ENCODE data around the gene PTPRT. TPM values are rescaled to one million over a fixed set of nuclear protein-coding genes. Genes with fewer than 3 reads are reported as not detected.

PTPRT gene
- total RNA-seq, 1 experiment from 2014 or later: not detected

DNA sequence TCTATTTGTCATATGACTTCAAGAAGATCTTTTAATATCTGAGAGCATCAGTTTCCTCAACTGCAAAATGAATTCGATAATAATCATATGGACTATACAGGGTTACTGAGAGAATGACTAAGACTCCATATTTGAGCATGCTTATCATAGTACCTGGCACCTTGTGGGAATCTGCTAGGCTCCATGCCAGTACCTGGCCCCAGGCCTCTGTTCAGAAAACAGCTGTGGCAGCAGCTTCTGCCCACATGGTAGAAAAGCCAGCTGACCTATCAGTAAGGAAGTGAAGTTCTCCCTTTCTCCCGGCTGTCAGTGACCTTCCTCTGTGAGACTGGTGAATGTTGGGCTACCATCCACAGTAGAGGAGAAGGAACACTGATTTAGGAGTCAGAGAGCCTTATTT is 996.6 kb downstream of the PTPRT start:
- TF ChIP-seq FOSL1 (IDR thresholded peaks at IDR 0.05; ENCODE audit: low read depth): no peak
- TF ChIP-seq YY1 (IDR thresholded peaks at IDR 0.05; ENCODE audit: extremely low read depth, insufficient replicate concordance, low read depth, low read length): no peak
- no peak for TF ChIP-seq POLR2A (IDR thresholded peaks at IDR 0.05; ENCODE audit: borderline replicate concordance, extremely low read depth, insufficient read depth, insufficient read length)
- TF ChIP-seq MAX (IDR thresholded peaks at IDR 0.05): no peak
- TF ChIP-seq, protein P1, sequence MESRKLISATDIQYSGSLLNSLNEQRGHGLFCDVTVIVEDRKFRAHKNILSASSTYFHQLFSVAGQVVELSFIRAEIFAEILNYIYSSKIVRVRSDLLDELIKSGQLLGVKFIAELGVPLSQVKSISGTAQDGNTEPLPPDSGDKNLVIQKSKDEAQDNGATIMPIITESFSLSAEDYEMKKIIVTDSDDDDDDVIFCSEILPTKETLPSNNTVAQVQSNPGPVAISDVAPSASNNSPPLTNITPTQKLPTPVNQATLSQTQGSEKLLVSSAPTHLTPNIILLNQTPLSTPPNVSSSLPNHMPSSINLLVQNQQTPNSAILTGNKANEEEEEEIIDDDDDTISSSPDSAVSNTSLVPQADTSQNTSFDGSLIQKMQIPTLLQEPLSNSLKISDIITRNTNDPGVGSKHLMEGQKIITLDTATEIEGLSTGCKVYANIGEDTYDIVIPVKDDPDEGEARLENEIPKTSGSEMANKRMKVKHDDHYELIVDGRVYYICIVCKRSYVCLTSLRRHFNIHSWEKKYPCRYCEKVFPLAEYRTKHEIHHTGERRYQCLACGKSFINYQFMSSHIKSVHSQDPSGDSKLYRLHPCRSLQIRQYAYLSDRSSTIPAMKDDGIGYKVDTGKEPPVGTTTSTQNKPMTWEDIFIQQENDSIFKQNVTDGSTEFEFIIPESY (IDR thresholded peaks at IDR 0.05; ENCODE audit: extremely low read depth, insufficient replicate concordance, low read length): no peak
- no peak for TF ChIP-seq JUND (IDR thresholded peaks at IDR 0.05)
- TF ChIP-seq CBX3 (IDR thresholded peaks at IDR 0.05; ENCODE audit: low read depth): no peak
- TF ChIP-seq CEBPB (IDR thresholded peaks at IDR 0.05; ENCODE audit: low read depth): no peak
- TF ChIP-seq RAD21 (IDR thresholded peaks at IDR 0.05; ENCODE audit: low read depth): no peak
- TF ChIP-seq EZH2 (IDR thresholded peaks at IDR 0.05): no peak
- TF ChIP-seq TCF7L2 (IDR thresholded peaks at IDR 0.05; ENCODE audit: borderline replicate concordance, extremely low read depth, insufficient read depth, insufficient read length): no peak
- no peak for TF ChIP-seq POLR2AphosphoS5 (IDR thresholded peaks at IDR 0.05; ENCODE audit: low read depth, low read length)
- TF ChIP-seq ZFX (IDR thresholded peaks at IDR 0.05): no peak
- no peak for TF ChIP-seq SRF (IDR thresholded peaks at IDR 0.05; ENCODE audit: low read depth)
- TF ChIP-seq, protein P2, sequence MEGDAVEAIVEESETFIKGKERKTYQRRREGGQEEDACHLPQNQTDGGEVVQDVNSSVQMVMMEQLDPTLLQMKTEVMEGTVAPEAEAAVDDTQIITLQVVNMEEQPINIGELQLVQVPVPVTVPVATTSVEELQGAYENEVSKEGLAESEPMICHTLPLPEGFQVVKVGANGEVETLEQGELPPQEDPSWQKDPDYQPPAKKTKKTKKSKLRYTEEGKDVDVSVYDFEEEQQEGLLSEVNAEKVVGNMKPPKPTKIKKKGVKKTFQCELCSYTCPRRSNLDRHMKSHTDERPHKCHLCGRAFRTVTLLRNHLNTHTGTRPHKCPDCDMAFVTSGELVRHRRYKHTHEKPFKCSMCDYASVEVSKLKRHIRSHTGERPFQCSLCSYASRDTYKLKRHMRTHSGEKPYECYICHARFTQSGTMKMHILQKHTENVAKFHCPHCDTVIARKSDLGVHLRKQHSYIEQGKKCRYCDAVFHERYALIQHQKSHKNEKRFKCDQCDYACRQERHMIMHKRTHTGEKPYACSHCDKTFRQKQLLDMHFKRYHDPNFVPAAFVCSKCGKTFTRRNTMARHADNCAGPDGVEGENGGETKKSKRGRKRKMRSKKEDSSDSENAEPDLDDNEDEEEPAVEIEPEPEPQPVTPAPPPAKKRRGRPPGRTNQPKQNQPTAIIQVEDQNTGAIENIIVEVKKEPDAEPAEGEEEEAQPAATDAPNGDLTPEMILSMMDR (IDR thresholded peaks at IDR 0.05 in 2 of 3, conservative IDR thresholded peaks at IDR 0.05 in 1 of 3; ENCODE audit: borderline replicate concordance in 1 of 3, insufficient read depth in 1 of 3, low read depth in 2 of 3, low read length in 2 of 3): no peak
- TF ChIP-seq EGR1 (IDR thresholded peaks at IDR 0.05; ENCODE audit: low read depth): no peak
- TF ChIP-seq ZNF274 (IDR thresholded peaks at IDR 0.05; ENCODE audit: low read depth, low read length): no peak
- TF ChIP-seq ATF3 (IDR thresholded peaks at IDR 0.05): no peak
- Histone ChIP-seq H3K9me2 (ENCODE audit: insufficient read depth) (no peaks in the 10 kb centered on the region), H3K36me3 (ENCODE audit: control insufficient read depth in 1 of 2, insufficient read depth in 2 of 2, low read length in 2 of 2) (no peaks in the 10 kb centered on the region; a peak in 1 of 4 replicates), H3K9me3 (ENCODE audit: control insufficient read depth in 1 of 2, insufficient read depth in 1 of 2, low read depth in 1 of 2, low read length in 2 of 2) (peaks cover 8 to 36% of the 10 kb centered on the region in 2 experiments; a peak in 2 of 4 replicates), H4K20me1 (ENCODE audit: insufficient read depth) (no peaks in the 10 kb centered on the region), H3K27me3 (ENCODE audit: insufficient read depth, low read length) (no peaks in the 10 kb centered on the region), H3K27ac (ENCODE audit: low read depth, low read length) (no peak overlapping the region), H2AFZ (ENCODE audit: low read depth, low read length, poor library complexity, severe bottlenecking) (no peak overlapping the region), H3K9ac (ENCODE audit: low read length) (no peak overlapping the region), H3K4me3 (replicated peaks in 1 of 2; ENCODE audit: low read depth in 1 of 2, low read length in 2 of 2) (no peak overlapping the region), H3K4me2 (ENCODE audit: low read length) (no peak overlapping the region), H3K79me2 (ENCODE audit: insufficient read depth, low read length) (no peaks in the 10 kb centered on the region), H3K4me1 (ENCODE audit: control insufficient read depth in 1 of 2, insufficient read depth in 2 of 2, low read length in 2 of 2) (no peaks in the 10 kb centered on the region)
- ATAC-seq (no peak), DNase-seq (ENCODE audit: low read depth, low spot score) (no peak)
- intact Hi-C loops (cut with micrococcal nuclease): no loop called here
- RAD21 ChIA-PET (ENCODE audit: low non-redundant PET in 1 of 2, low total read pairs in 2 of 2, uncharacterized antibody in 2 of 2, unreplicated experiment in 2 of 2): no interaction called here
- no TSS peak for BruUV-seq (replicated peaks)
- POLR2A ChIA-PET: no interaction called here
- CTCF ChIA-PET: no interaction called here

Measured in HCT116 (cell line).